PC-3 (cell line): ENCODE results near the gene CACNA1C. TPM values are rescaled to one million over a fixed set of nuclear protein-coding genes. Genes with fewer than 3 reads are reported as not detected.

ENCODE experiments used
- ATAC-seq: fragments of 200-7000 bp; cut with Tn5 transposase; 2 replicates; pipeline ENCODE4 v1.9.1; 2020; ENCODE audit warnings: mild to moderate bottlenecking, moderate library complexity
- BruUV-seq: library from RNA; stranded (reverse); fragments of 400-500 nt; replicated peaks from 2 replicates; lab custom pipeline; 2021; lab: Mats Ljungman, UMichigan
- CTCF ChIA-PET: fragments of 300-600 bp; sonication (Branson Sonifier 250); formaldehyde crosslinking; loops from one replicate; lab custom pipeline; 2022; ENCODE audit warnings: antibody characterized with exemption; lab: Charles Lee
- POLR2A ChIA-PET: fragments of 300-600 bp; sonication (Branson Sonifier 250); formaldehyde crosslinking; loops from one replicate; lab custom pipeline; 2022; ENCODE audit warnings: antibody characterized with exemption; ENCODE audit not compliant: unreplicated experiment; lab: Charles Lee
- DNase-seq: peaks from one replicate; pipeline ENCODE4 v3.0.0-alpha.2; 2015
- H2AFZ ChIP-seq: fragments of 300-600 bp; sonication (generic); 2 replicates; pipeline ENCODE4 v1.6.0; 2016; ENCODE audit warnings: antibody characterized with exemption, low read length
- H3F3A ChIP-seq: fragments of 300-600 bp; sonication (generic); one replicate; pipeline ENCODE4 v1.6.0; 2017; ENCODE audit warnings: antibody characterized with exemption, low read length, control low read depth, mild to moderate bottlenecking; ENCODE audit not compliant: unreplicated experiment
- H3K27ac ChIP-seq: fragments of 300-600 bp; sonication (generic); 2 replicates; pipeline ENCODE4 v1.5.1; 2016; ENCODE audit warnings: mild to moderate bottlenecking, low read length
- H3K27me3 ChIP-seq: fragments of 300-600 bp; sonication (generic); 2 replicates; pipeline ENCODE4 v1.6.1; 2016; ENCODE audit warnings: low read length, mixed read lengths
- H3K36me3 ChIP-seq: fragments of 300-600 bp; sonication (generic); 2 replicates; pipeline ENCODE4 v1.6.1; 2016; ENCODE audit warnings: low read depth, mixed run types, low read length, mixed read lengths
- H3K4me1 ChIP-seq: fragments of 300-600 bp; sonication (generic); 2 replicates; pipeline ENCODE4 v1.5.1; 2016; ENCODE audit warnings: low read length; ENCODE audit not compliant: insufficient read depth
- H3K4me2 ChIP-seq: fragments of 300-600 bp; sonication (generic); 2 replicates; pipeline ENCODE4 v1.6.0; 2016; ENCODE audit warnings: low read length
- H3K4me3 ChIP-seq: fragments of 300-600 bp; sonication (generic); 2 replicates; pipeline ENCODE4 v1.5.1; 2016; ENCODE audit warnings: mild to moderate bottlenecking, low read length, mixed read lengths
- H3K79me2 ChIP-seq: fragments of 300-600 bp; sonication (generic); 2 replicates; pipeline ENCODE4 v1.6.1; 2017; ENCODE audit warnings: low read length, mixed read lengths
- H3K9ac ChIP-seq: fragments of 300-600 bp; sonication (generic); 2 replicates; pipeline ENCODE4 v1.6.0; 2016; ENCODE audit warnings: mild to moderate bottlenecking, low read length
- H3K9me2 ChIP-seq: fragments of 300-600 bp; sonication (generic); replicated peaks from 2 replicates; pipeline ENCODE4 v1.6.1; 2016; ENCODE audit warnings: mixed run types, low read length, mixed read lengths
- H3K9me3 ChIP-seq: fragments of 300-600 bp; sonication (generic); 2 replicates; pipeline ENCODE4 v1.6.1; 2016; ENCODE audit warnings: low read length, mixed read lengths
- H4K20me1 ChIP-seq: fragments of 300-600 bp; sonication (generic); 2 replicates; pipeline ENCODE4 v1.6.1; 2016; ENCODE audit warnings: low read length, mixed read lengths
- CTCF ChIP-seq: fragments of 300-600 bp; sonication (generic); conservative IDR thresholded peaks from 2 replicates; pipeline ENCODE4 v1.5.1; 2017; ENCODE audit warnings: antibody characterized with exemption, low read depth, mild to moderate bottlenecking, low read length
- EZH2 ChIP-seq: fragments of 300-600 bp; sonication (generic); IDR thresholded peaks from one replicate; pipeline ENCODE4 v1.6.1; 2017; ENCODE audit warnings: antibody characterized with exemption, mild to moderate bottlenecking, low read length; ENCODE audit not compliant: unreplicated experiment
- EZH2phosphoT487 ChIP-seq: fragments of 300-600 bp; sonication (generic); IDR thresholded peaks from 2 replicates; pipeline ENCODE4 v1.6.1; 2018; ENCODE audit warnings: mild to moderate bottlenecking, antibody characterized with exemption, low read length, borderline replicate concordance
- intact Hi-C: fragments of 100-400 bp; cut with micrococcal nuclease; formaldehyde crosslinking; loops from 2 replicates; pipeline ENCODE4 v1.9.0; 2023
- total RNA-seq: library from RNA; depleted of rRNA; stranded (reverse); fragments of >200 nt; gene quantifications from 2 replicates; pipeline ENCODE4 v1.2.3, GENCODE V29; 2014

The CACNA1C gene
- total RNA-seq, 1 experiment from 2014 or later = not detected

DNA sequence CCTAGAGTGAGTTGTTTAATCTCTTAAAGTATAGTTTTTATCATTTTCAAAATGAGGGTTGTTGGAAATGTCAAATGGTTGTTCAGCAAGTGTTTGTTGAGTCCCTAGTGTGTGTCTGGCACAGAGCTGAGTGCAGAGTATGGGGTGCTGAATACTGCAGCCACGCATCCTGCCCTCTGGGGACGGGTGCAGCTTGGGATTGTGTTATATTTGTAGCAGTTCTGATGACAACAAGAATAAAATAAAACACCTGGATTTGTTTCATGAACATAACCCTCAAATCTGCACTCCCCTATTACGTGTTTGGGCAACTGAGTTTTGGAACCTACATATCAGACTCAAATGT, 127.9 kb downstream of the CACNA1C start:
- ChIA-PET POLR2A (interaction anchor here (0.6 kb wide), 1 partner anchor 26 kb away, joined by 3 read pairs; no protein-coding TSS in a partner anchor), CTCF (no interaction called here)
- Histone ChIP-seq H3K9me3 (no peaks in the 10 kb centered on the region), H3K79me2 (no peaks in the 10 kb centered on the region), H2AFZ (no peak overlapping the region), H4K20me1 (no peaks in the 10 kb centered on the region), H3K9ac (no peak overlapping the region), H3K4me1 (peaks cover 10% of the 10 kb centered on the region), H3F3A (no peaks in the 10 kb centered on the region), H3K27me3 (peaks cover 40% of the 10 kb centered on the region), H3K4me2 (no peak overlapping the region), H3K9me2 (no peaks in the 10 kb centered on the region), H3K27ac (no peak overlapping the region), H3K36me3 (no peaks in the 10 kb centered on the region), H3K4me3 (no peak overlapping the region)
- no peak for DNase-seq
- ATAC-seq = no peak
- BruUV-seq = no TSS peak
- intact Hi-C loops = no loop called here
- TF ChIP-seq CTCF (no peak), EZH2 (no peak), EZH2phosphoT487 (no peak)

- Histone ChIP-seq H3K27ac (no peak overlapping the region), H3F3A (no peaks in the 10 kb centered on the region), H3K9me2 (no peaks in the 10 kb centered on the region), H3K9me3 (no peaks in the 10 kb centered on the region), H3K4me1 (peaks cover 10% of the 10 kb centered on the region), H3K79me2 (no peaks in the 10 kb centered on the region), H3K4me2 (no peak overlapping the region), H3K36me3 (no peaks in the 10 kb centered on the region), H3K9ac (no peak overlapping the region), H4K20me1 (no peaks in the 10 kb centered on the region), H3K4me3 (no peak overlapping the region), H3K27me3 (peaks cover 39% of the 10 kb centered on the region), H2AFZ (no peak overlapping the region)
- no TSS peak for BruUV-seq
- CTCF ChIA-PET = no interaction called here
- POLR2A ChIA-PET = no interaction called here
- intact Hi-C loops = no loop called here
- ATAC-seq (no peak), DNase-seq (no peak)
- no peak for TF ChIP-seq CTCF
- no peak for TF ChIP-seq EZH2phosphoT487
- no peak for TF ChIP-seq EZH2
Observed at GRCh38 chr12:2183556-2184541, 131.1 kb downstream of the CACNA1C start.

- H3K4me3 ChIP-seq = no peak overlapping the region
- H3K36me3 ChIP-seq = no peaks in the 10 kb centered on the region
- no peaks in the 10 kb centered on the region for H3K9me2 ChIP-seq
- no peak overlapping the region for H2AFZ ChIP-seq
- POLR2A ChIA-PET = no interaction called here
- no peak overlapping the region for H3K27ac ChIP-seq
- H3F3A ChIP-seq = no peaks in the 10 kb centered on the region
- CTCF ChIA-PET = no interaction called here
- no peak for TF ChIP-seq EZH2
- no peak for TF ChIP-seq EZH2phosphoT487
- no peak for TF ChIP-seq CTCF
- no peaks in the 10 kb centered on the region for H3K79me2 ChIP-seq
- no peaks in the 10 kb centered on the region; the same call in 1 of the 2 replicates for H3K4me1 ChIP-seq
- no peaks in the 10 kb centered on the region for H4K20me1 ChIP-seq
- DNase-seq = no peak
- H3K9ac ChIP-seq = no peak overlapping the region
- H3K27me3 ChIP-seq = peaks cover 45% of the 10 kb centered on the region
- H3K4me2 ChIP-seq = no peak overlapping the region
- intact Hi-C loops = no loop called here
- H3K9me3 ChIP-seq = no peaks in the 10 kb centered on the region
- ATAC-seq = no peak
- no TSS peak for BruUV-seq
Observed at GRCh38 chr12:2185751-2186341, 133.1 kb downstream of the CACNA1C start.
